ENCODE measurements around the gene LIPH. TPM values are rescaled to one million over a fixed set of nuclear protein-coding genes. Genes with fewer than 3 reads are reported as not detected.

The LIPH gene
- total and polyA plus RNA-seq, 2 of the 8 experiments (the other 6 are each of a cell fraction or from before 2014, with no cell fraction given) = 0.08 TPM; not detected in 1

DNA sequence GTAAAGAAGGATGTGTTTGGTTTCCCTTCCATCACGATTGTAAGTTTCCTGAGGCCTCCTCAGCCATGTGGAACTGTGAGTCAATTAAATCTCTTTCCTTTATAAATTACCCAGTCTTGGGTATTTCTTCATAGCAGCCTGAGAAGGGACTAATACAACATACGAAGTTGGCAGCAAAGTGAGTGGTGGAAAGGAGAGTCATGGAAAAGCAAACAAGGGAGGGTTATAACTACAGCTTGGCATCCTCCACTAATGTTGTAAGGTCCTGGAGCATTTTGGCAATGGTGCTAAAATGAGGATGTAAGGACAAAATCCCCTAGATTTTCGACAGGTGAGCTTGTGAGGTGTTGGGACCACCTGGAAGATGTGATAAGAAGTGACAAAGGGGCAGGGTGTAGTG is 47.8 kb downstream of the LIPH start (continued):
- TF ChIP-seq, protein P1, sequence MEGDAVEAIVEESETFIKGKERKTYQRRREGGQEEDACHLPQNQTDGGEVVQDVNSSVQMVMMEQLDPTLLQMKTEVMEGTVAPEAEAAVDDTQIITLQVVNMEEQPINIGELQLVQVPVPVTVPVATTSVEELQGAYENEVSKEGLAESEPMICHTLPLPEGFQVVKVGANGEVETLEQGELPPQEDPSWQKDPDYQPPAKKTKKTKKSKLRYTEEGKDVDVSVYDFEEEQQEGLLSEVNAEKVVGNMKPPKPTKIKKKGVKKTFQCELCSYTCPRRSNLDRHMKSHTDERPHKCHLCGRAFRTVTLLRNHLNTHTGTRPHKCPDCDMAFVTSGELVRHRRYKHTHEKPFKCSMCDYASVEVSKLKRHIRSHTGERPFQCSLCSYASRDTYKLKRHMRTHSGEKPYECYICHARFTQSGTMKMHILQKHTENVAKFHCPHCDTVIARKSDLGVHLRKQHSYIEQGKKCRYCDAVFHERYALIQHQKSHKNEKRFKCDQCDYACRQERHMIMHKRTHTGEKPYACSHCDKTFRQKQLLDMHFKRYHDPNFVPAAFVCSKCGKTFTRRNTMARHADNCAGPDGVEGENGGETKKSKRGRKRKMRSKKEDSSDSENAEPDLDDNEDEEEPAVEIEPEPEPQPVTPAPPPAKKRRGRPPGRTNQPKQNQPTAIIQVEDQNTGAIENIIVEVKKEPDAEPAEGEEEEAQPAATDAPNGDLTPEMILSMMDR (IDR thresholded peaks at IDR 0.05; ENCODE audit: control extremely low read depth in 1 of 3, insufficient read depth in 1 of 3, low read depth in 1 of 3, low read length in 3 of 3) = no peak

Measured in H1 (cell line).